Neutrophil (primary cell): Measurements from ENCODE around the gene PTPRN2.

Experiments
- H3K27ac ChIP-seq: fragments of 200-600 bp; sonication (generic); 2 replicates; pipeline ENCODE4 v1.5.1; 2016; ENCODE audit warnings: mild to moderate bottlenecking, moderate library complexity
- H3K27me3 ChIP-seq: fragments of 200-600 bp; sonication (generic); 2 replicates; pipeline ENCODE4 v1.6.0; 2016; ENCODE audit warnings: mild to moderate bottlenecking
- H3K36me3 ChIP-seq: fragments of 200-600 bp; sonication (generic); 2 replicates; pipeline ENCODE4 v1.5.1; 2017
- H3K4me1 ChIP-seq, 2 experiments: fragments of 200-600 bp in 1 of 2; sonication (generic) in 1 of 2; 1 replicate in 1 of 2; 2 replicates in 1 of 2; pipeline versions ENCODE4 v1.5.1 to v1.6.1; 2013 to 2016; ENCODE audit warnings: low read depth in 1 of 2, low read length in 1 of 2, mild to moderate bottlenecking in 1 of 2, moderate library complexity in 1 of 2; ENCODE audit not compliant: control insufficient read depth in 1 of 2, insufficient read depth in 1 of 2
- H3K4me3 ChIP-seq, 2 experiments: fragments of 200-600 bp in 1 of 2; sonication (generic) in 1 of 2; 1 replicate in 1 of 2; 2 replicates in 1 of 2; pipeline ENCODE4 v1.5.1; 2013 to 2016; ENCODE audit warnings: low read depth in 1 of 2, low read length in 1 of 2, mild to moderate bottlenecking in 1 of 2, moderate library complexity in 1 of 2
- H3K9me3 ChIP-seq: fragments of 200-600 bp; sonication (generic); 2 replicates; pipeline ENCODE4 v1.5.1; 2016
- TF ChIP-seq, protein P1 (sequence below): fragments of 200-600 bp; sonication (generic); IDR thresholded peaks from 2 replicates; pipeline ENCODE4 v1.5.1; 2016; ENCODE audit warnings: antibody characterized with exemption

Gene PTPRN2

DNA sequence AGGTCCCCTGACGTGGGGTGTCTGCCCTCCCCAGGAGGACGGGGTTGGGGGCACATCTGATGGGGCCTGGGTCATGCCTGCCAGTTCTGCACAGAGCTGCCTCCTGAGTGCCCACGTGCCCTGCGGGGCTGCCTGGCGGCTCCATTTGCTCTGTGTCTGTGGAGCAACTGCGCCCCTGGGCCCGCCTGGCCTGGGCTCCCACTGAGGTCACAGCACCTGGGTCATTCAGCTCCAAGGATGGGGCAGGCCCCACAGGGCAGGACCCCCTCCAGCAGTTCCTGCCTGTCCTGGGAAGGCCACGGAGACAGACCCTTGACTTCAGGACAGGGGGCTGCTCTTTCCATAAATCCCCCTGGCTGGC lies 590.6 kb downstream of the PTPRN2 start:
- Histone ChIP-seq H3K36me3 (no peaks in the 10 kb centered on the region), H3K4me3 (no peak overlapping the region), H3K27ac (no peak overlapping the region), H3K27me3 (no peaks in the 10 kb centered on the region), H3K9me3 (no peaks in the 10 kb centered on the region), H3K4me1 (no peaks in the 10 kb centered on the region)
- TF ChIP-seq, protein P1, sequence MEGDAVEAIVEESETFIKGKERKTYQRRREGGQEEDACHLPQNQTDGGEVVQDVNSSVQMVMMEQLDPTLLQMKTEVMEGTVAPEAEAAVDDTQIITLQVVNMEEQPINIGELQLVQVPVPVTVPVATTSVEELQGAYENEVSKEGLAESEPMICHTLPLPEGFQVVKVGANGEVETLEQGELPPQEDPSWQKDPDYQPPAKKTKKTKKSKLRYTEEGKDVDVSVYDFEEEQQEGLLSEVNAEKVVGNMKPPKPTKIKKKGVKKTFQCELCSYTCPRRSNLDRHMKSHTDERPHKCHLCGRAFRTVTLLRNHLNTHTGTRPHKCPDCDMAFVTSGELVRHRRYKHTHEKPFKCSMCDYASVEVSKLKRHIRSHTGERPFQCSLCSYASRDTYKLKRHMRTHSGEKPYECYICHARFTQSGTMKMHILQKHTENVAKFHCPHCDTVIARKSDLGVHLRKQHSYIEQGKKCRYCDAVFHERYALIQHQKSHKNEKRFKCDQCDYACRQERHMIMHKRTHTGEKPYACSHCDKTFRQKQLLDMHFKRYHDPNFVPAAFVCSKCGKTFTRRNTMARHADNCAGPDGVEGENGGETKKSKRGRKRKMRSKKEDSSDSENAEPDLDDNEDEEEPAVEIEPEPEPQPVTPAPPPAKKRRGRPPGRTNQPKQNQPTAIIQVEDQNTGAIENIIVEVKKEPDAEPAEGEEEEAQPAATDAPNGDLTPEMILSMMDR: no peak

DNA sequence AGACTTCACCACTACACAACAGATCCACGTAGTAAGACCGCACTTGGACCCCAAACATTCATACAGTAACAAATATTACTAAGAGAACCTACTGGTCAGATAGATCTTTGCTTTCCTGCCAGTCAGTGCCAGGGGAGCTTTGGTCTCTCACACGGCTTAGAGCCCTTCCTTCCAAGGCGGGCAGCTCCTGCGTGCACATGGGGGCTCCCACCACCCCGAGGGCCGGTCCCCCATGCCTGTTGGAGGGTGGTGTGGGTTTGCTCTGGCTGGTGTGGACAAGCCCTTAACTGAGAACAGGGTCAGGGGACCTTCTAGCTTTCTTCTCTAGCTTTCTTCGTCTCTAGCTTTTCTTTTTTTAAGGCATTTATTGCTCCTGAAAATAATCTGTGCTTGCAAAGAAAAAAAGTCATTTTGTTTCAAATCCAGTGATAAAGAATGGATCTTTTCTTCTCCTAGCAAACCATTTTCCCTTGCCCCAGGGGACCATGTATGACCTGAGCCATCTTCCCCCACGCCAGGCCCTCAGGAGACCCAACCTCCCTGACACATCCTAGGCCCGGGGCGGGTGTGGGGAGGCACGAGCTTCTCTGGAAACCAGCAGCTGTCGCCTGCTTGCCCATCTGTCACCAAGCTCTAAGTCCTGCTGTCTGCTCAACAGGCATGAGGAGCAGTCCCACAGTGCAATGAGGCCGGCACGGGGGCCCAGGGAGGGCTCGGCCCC lies 591.1 kb downstream of the PTPRN2 start:
- Histone ChIP-seq H3K36me3 (no peaks in the 10 kb centered on the region), H3K27ac (no peak overlapping the region), H3K27me3 (no peaks in the 10 kb centered on the region), H3K4me3 (no peak overlapping the region), H3K9me3 (no peaks in the 10 kb centered on the region), H3K4me1 (no peaks in the 10 kb centered on the region)
- TF ChIP-seq, protein P1: no peak

DNA sequence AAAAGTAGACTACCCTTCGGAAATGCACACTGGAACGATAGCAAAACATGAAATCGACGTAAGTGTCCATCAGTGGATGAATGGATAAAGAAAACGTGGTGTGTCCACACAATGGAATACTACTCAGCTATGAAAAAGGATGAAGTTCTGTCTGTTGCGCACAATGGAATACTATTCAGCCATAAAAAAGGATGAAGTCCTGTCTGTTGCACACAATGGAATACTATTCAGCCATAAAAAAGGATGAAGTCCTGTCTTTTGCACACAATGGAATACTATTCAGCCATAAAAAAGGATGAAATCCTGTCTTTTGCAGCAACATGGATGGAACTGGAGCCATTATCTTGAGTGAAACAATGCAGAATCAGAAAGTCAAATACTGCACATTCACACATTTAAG lies 591.8 kb downstream of the PTPRN2 start:
- H3K4me1 ChIP-seq: no peaks in the 10 kb centered on the region
- no peak overlapping the region for H3K27ac ChIP-seq
- H3K4me3 ChIP-seq: no peak overlapping the region
- TF ChIP-seq, protein P1: no peak
- H3K36me3 ChIP-seq: no peaks in the 10 kb centered on the region
- H3K9me3 ChIP-seq: no peaks in the 10 kb centered on the region
- no peaks in the 10 kb centered on the region for H3K27me3 ChIP-seq

DNA sequence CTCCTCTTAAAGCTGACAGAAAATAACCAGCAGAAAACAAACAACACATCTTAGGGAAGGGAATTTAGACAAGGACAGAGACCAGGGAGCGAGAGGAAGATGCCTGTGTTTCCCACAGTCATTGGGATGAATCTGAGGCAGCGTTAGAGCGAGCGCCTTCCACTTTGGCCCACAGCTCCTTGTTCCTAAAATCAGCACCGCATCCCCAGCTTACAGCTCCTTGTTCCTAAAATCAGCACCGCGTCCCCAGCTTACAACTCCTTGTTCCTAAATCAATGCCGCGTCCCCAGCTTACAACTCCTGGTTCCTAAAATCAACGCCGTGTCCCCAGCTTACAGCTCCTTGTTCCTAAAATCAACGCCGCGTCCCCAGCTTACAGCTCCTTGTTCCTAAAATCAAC lies 593.3 kb downstream of the PTPRN2 start:
- TF ChIP-seq, protein P1: no peak
- Histone ChIP-seq H3K4me3 (no peak overlapping the region), H3K27me3 (no peaks in the 10 kb centered on the region), H3K36me3 (no peaks in the 10 kb centered on the region), H3K4me1 (no peaks in the 10 kb centered on the region), H3K27ac (no peak overlapping the region), H3K9me3 (no peaks in the 10 kb centered on the region)

DNA sequence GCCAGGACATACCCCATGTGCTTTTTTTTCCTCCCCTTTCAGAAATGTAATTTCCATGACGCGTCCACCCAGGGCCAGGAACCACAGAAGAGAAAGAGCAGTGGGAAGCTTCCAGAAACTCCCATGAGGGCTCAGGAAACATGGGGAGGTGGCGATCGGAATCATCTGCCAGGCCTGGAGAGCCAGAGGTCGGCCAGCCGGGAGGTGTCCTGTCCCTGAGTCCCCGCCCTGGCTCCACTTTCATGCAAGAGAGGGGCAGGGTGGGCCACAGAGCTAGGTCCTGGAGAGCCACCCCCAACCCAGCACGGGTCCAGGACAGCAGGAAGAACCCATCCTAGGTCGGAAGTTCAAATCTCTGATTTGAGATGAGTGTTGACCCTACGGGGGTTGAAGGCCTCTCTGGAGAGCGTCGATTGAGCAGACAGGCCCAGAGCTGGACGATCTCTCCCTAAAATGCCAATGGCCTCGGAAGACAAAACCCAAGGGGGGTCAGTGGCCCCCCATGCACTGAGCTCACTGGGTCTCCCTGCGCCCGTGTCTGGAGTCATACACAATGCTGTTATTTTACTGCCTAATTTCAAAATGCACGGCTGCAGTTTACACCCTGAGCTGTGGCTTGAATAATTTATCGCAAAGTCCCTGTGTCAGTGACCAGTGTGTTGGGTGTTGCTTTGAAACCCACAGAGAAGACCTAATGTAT lies 594.1 kb downstream of the PTPRN2 start:
- Histone ChIP-seq H3K4me1 (no peaks in the 10 kb centered on the region), H3K27me3 (no peaks in the 10 kb centered on the region), H3K36me3 (no peaks in the 10 kb centered on the region), H3K9me3 (no peaks in the 10 kb centered on the region), H3K4me3 (no peak overlapping the region), H3K27ac (no peak overlapping the region)
- TF ChIP-seq, protein P1: no peak
